ENCODE data around the gene ASB4.

GRCh38 chr7:95584769-95585425 lies 99.2 kb downstream of the ASB4 start:
- TF ChIP-seq, protein P1, sequence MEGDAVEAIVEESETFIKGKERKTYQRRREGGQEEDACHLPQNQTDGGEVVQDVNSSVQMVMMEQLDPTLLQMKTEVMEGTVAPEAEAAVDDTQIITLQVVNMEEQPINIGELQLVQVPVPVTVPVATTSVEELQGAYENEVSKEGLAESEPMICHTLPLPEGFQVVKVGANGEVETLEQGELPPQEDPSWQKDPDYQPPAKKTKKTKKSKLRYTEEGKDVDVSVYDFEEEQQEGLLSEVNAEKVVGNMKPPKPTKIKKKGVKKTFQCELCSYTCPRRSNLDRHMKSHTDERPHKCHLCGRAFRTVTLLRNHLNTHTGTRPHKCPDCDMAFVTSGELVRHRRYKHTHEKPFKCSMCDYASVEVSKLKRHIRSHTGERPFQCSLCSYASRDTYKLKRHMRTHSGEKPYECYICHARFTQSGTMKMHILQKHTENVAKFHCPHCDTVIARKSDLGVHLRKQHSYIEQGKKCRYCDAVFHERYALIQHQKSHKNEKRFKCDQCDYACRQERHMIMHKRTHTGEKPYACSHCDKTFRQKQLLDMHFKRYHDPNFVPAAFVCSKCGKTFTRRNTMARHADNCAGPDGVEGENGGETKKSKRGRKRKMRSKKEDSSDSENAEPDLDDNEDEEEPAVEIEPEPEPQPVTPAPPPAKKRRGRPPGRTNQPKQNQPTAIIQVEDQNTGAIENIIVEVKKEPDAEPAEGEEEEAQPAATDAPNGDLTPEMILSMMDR (IDR thresholded peaks at IDR 0.05; ENCODE audit: low read depth, low read length, poor library complexity, severe bottlenecking), result no peak
- no peak for TF ChIP-seq EZH2phosphoT487 (IDR thresholded peaks at IDR 0.05; ENCODE audit: borderline replicate concordance, low read length)

All from DOHH2 (cell line).